CD4-positive, alpha-beta T cell treated with Interleukin-17A for 4 hours (primary cell): Measurements from ENCODE around the gene VAV2.

Source experiments
- DNase-seq: peaks from one replicate; pipeline ENCODE4 v3.0.0-alpha.2; 2020; ENCODE audit warnings: mixed read lengths

The VAV2 gene

DNA sequence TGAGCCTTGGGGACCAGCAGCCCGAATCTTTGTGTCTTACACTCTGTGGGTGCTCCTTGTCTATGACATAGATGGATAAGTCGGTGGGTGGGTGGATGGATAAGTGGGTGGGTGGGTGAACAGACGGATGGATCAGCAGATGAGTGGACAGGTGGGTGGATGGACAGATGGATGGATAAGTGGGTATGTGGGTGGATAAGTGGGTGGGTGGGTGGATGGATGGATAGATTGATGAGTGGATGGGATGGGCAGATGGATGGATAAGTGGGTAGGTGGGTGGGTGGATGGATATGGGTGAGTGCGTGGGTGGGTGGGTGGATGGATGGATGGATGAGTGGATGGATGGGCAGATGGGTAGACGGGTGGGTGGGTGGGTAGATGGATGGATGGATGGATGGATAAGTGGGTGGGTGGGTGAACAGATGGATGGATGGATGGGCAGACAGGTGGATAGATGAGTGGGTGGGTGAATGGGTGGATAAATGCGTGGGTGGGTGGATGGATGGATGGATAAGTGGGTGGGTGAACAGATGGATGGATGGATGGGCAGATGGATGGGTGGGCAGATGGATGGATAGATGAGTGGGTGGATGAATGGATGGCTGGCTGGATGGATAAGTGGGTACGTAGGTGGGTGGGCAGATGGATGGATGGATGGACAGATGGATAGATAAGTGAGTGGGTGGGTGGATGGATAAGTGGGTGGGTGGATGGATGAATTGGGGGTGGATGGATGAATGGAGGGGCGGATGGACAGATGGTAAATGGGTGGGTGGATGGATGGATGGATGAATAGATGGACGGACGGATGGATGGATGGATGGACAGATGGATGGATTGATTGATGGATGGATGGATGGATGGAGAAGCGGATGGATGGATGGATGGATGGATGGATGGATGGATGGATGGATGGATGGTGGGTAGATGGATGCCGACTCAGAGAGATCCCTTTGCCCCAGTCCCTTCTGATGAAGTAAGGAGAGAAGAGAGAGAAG lies 121.2 kb downstream of the VAV2 start:
- no peak for DNase-seq

DNA sequence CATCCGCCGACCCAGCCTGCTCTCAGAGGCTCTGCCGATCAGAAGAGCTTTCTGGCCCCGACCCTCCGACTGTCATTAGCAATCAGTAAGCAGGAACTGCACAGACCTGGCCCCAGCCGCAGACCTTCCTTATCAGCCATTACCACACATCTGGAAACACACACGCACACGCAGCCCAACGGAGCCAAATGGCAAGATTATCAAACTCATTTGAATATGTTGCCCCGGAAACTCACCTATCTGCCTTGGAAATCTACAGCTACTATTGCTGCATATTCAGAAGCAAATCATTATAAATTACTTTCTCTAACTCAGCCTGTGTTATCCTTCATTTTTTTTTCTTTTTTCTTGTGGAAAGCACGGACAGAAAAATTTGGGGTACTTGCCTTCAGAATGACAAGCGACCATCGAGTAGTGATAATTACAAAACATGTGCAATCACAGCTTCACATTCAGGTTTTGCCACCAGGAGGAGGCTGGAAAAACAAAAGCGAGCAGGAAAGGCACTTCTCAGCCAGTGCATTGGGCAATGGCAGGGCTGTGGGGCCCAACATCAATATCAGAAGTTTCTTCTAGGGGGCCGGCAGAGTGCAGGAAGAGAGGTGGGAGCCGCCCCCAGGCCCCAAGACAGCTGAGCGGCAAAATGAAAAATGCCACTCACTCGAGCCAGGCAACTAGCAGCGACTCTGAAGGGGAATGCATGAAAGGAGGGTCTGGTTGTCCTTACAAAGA lies 122.3 kb downstream of the VAV2 start:
- DNase-seq, result peak; percentile 10

DNA sequence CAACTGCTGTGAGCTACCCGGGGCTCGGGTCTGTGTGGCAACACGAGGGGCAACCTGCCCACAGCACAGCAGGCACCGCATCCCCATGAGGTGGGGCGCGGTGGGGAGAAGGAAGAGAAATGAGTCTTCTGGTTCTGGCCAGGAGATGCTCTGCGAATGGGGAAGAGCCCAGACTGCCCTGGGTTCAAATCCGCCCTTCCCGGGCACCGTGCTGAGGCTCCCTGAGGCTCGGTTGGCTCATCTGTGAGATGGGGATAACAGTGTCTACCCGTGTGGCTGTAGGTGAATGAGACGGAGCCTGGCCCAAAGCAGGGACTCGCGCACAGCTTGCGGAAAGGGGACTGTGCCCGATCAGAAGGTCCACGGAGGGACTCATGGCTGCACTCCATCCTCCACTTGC lies 123.9 kb downstream of the VAV2 start:
- no peak for DNase-seq

DNA sequence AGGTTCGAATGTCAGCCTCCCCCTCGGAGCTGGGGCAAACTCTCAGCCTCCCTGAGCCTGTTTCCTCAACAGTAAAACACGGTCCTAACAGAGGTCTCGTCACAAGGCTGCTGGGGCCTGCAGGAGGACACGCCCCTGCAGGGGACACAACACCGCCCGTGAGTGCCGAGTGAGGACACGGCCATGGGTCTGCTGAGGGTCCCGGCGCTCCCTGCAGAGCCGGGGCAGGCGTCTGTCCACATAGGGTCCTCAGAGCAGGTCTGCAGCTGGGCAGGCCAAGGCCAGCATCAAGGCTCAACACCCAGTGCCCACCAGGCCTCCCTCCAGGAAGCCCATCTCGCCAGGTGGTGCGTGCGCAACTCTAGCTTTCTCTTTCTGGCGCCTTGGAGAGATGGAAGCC lies 125.2 kb downstream of the VAV2 start:
- no peak for DNase-seq

DNA sequence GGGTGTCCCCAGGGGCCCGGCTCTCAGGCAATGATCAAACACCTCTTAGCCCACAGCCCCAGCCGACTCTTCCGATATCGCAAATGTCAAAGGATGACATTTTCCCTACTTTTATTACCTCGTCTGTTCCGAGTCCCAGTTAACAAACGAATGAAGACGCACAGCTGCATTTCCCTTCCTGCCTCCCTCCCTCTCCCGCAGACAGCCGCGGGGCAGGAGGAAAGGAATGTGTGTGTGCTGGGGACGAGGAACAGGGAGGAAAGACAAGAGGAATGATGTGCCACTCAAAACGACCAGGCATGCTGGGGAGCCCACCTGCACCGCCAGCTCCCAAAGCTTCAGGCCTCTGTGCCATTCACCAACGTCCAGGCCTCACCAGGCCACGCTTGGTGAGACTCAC lies 128.1 kb downstream of the VAV2 start:
- DNase-seq, result no peak

DNA sequence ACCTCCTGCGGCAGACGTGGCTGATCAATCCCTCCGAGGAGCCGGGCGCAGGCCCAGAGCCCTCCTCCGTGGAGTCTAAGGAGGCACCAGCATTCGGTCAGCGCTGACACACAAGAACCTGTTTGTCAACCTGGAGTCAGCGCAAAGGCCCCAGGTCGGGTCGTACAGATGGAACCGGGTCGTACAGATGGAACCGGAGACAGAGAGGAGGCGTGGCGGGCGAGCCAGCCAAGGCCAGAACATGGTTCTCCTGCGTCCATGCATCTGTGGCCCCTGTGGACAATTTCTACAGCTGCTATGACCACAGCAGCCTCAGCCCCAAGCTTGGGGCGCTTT lies 128.9 kb downstream of the VAV2 start:
- DNase-seq, result no peak

DNA sequence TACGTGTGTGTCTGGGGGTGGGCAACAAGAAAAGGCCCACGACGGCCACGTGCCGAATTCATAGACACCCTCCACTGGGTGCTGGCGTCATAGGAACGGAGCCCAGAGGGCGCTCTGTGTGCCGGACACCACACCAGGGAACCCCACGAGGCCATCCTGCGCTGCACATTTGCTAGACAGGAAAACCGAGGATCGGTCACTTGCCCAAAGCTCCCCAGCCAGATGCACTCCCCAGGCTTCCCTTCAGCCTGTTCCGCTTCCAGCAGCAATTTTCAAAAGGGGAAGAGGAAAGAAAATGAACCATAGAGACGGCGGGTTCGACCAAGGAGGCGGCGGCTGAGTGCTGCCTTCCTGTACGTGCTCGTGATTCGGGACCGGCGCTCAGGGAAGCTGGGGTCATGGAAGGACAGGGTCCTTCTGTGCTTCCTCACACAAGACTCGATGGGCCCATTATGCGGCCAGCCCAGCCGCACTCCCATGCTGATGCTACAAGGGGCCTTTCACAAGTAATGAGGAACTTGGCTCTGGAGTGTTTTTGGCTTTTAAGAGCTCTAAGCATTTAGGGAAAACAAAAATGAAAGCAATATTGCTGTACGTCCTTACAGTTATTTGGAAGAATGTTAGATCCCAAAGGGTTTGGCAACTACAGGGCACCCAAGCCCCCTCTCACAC lies 129.4 kb downstream of the VAV2 start:
- no peak for DNase-seq

DNA sequence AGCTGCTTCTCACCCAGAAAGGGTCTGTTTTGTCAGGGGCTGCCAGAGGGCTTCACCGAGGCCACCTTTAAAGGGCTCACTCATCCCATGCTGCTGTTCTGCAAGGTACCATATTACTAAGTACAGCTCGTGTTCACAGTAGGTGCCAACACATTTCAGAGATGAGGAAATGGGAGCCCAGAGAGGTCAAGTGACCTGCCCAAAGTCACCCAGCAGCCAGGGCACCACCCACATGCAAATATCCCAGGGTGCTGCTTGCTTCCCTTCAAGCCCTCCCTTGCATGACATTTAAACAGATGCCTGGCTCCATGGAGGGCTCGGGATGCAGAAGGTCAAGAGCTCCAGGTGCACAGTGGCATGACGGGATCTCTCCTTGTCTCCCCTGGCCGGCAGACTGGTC lies 130.4 kb downstream of the VAV2 start:
- DNase-seq, result no peak

DNA sequence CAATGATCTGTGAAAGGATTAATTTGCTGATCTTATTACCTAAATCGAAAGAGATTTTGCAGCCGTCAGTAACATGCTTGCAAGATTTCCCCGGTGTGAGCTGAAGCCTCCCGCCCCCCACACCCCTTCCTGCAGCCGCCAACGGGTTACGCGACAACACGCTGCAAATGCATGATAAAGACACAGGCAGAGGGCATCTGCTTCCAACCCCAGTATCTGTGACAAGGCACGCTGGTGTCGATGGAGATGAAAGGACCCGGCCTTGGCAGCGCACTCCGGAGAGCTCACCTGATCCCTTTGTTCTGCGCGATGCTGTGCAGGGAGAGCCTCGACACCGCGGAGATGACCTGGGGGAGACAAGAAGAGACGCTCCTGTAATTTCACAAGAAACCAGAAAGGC lies 131.0 kb downstream of the VAV2 start:
- DNase-seq, result no peak

DNA sequence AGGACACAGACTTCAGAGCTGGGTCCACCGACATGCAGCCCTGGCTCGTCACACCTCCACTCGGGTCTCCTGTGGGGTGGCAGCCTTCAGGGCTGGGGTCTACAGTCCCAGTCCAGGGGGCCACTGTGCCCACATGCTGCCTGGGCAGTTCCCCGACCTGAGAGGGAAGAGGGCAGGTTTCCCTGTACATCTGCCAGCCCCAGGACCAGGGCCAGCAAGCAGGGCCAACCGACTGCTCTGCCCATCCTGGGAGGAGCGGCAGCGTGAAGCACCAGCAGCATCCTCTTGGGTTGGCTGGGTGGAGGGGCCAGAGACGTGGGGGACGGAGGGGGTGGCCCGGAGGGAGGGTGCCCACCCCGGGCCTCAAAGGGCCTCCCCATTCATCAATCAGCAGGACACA lies 133.4 kb downstream of the VAV2 start:
- no peak for DNase-seq

DNA sequence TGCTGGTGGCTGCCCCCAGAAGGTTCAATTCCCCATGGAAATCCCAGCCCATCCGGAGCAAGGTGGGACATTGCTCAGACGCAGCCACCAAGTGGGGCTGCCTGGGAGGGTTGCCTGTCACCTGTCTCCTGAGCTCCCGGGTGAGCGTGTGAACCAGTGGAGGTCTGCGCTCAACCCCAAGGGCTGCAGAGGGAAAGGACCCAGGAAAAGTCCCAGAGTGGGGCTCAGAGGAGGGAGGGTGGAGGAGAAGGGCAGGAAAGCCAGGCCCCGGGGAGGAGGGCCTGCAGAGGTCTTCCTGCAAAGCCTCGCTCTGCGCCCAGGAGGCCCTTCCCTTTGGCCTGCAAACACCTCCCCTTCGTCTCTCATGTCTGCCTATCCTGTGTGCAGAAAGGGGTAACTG lies 134.5 kb downstream of the VAV2 start:
- DNase-seq, result no peak

DNA sequence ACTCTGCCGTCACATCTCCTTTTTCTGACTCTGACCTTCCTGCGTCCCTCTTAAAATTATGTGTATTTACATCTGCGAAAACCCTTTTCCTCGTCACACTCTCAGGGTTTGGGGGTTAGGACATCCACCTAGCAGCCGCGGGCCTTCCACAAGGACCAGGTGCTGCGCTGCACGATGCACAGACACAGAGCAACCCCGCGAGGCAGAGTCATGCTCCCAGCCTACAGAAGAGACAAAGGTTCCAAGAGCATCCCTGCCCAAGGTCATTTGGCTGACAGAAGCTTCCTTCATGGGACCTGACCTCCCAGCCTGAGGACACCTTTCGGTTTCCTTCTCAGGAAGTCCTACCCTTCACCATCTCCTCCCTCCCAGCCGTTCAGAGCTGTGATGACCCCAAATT lies 135.3 kb downstream of the VAV2 start:
- DNase-seq, result no peak

DNA sequence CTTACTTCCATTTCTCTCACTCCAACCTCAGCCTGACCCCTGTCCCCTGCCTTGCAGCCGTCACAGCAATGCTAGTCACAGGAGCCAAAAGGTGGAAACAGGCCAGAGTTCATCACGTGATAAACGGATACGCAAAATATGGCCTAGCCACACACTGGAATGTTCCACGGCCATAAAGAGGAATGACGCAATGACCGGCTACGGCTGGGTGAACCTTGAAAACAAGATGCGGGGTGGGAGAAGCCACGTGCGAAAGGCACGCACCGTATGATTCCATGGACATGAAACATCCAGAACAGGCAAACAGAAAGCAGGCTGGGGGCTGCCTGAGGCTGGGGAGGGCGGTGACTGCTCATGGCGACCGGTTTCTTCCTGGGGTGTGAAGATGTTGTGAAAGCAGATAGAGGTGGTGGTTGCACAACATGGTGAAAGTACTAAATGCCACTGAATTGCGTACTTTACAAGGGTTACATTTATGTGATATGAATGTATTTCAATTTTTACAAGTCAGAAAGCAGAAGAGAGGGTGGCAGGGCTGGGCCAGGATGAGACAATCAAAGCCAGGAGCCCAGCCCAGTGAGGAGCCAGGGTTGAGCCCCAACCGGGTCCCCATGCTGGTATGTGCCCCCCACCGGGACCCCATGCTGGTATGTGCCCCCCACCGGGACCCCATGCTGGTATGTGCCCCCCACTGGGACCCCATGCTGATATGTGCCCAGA lies 136.2 kb downstream of the VAV2 start:
- no peak for DNase-seq

DNA sequence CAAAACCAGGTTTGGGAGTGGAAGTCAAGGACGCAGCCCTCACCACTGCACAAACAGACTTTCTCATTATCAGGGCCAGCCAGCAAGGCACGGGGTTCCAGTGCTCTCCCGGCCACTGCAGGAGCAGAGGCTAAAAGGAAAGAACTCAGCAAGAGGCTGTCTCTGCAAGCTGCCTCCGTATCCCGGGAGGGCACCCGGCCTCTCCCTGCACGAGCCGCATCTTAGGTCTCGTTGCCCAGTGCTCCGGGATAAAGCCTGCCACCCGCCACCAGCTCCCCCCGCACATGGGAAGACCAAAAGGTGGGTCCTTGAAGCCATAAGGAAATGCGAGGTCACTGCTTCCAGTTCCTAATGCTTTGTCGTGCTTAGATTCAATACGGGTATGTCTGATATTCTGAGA lies 136.8 kb downstream of the VAV2 start:
- no peak for DNase-seq

DNA sequence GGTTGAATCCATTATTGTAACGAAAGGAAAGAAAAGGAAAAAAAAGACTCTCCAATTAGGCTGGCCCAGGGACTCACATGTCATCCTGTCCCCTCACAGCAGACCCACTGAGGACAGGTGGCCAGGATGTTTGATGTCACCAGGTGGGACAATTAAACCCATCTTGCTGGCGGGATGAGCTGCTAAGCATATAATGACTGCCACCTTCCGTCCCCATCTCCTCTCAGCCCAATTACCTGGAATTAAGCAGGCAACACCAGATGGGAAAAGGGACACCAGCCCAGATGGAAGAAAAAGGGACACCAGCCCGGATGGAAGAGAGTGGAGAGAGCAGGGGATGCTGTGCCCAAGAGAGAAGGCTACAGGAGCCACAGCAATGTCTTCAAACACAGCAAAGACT lies 137.4 kb downstream of the VAV2 start:
- no peak for DNase-seq

DNA sequence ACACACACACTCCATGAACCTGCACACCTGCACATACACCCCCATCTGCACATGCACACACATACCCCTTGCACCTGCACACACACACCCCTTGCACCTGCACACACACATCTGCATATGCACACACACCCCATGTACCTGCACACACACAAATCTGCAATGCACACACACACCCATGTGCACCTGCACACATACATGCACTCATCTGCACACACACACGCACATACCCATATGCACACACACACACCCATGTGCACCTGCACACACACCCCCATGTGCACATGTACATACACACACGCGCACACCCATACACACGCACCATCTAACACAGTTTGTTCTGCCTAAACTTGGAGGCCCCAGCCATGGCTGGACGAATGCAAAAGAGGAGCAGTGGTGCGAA lies 138.1 kb downstream of the VAV2 start:
- no peak for DNase-seq

DNA sequence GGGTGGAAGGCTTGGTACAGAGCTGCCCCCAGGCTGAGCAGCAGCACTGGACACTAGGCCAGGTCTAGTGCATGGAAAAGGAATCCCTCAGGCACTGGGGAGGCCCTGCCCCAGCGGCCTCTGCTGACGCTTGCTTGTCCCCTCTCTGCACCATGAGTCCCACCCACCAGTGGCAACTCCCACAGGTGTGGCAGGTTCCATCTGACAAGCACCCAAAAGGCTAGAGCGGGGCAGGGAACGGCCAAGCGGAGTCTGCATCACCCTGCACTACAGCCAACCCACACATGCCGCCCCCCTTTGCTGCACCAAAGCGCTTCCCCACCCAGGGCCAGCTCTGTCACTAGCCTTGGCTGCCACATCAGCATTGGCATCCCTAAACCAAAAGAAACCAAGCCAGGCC lies 138.8 kb downstream of the VAV2 start:
- DNase-seq, result no peak

DNA sequence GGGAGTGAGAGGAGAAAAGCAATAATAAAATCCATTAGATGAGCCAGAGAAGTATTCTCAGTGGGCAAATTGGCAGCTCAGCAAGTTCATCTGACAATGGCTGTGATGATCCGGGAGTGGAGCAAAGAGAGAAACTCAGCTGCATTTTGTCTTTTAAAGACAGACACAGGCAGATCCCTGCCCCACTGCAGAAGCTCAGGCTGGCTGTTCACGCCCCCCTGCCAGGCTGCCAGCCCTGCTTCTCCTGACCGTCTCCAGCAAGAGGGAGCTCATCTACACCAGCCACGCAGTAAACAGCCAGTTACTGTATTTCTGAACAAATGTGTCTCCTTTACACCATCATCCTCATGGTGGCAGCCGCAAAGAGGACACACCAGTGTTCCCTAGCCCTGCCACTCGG lies 139.7 kb downstream of the VAV2 start:
- DNase-seq, result no peak

DNA sequence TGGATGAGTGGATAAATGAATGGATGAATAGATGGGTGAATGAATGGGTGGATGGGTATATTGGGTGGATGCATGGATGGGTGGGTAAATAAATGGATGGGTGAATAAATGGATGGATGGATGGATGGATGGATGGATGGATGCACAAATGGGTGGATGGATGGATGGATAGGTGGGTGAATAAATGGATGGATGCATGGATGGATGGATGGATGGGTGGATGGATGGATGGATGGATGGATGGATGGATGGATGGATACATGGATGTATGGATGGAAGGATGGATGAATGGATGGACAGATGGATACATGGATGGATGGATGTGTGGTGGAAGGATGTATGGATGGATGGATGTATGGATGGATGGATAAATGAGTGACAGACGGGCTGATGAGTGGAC lies 140.4 kb downstream of the VAV2 start:
- no peak for DNase-seq

DNA sequence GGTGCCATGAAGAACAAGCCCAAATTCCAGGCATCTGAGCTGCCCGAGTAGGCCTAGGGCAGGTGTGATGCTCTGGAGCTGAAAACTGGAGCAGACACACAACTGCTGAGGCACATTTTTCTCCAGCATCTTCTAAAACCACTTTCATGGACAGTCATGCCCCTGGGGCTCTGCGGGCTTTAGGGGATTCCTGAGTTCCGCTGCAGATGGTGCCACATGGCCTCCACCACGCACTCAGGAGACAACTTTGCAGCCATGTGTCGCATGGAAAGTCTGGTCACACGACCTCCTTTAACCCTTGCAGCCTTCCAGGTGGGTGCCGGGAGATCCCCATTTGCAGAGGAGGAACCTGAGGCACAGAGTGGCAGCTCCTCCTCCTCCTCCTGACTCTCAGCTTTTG lies 141.2 kb downstream of the VAV2 start:
- DNase-seq, result no peak

DNA sequence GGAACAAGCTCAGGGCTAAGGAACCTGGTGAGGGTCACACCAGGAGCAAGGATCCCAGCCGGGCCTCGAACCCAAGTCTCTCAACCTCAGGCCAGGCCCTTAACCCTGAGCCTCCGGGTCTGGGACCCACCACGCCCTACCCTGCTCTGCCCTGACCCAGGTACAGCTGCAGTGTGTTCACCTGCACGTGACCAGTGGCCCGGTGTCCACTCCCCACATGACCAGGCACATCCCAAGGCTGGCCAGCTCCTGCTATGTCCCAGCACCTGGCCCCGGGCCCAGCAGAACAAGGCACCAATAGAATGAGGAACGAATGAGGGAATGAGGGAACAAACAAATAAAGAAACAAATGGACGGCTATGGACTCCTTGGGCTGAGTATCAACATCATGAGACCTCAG lies 142.0 kb downstream of the VAV2 start:
- DNase-seq, result no peak

DNA sequence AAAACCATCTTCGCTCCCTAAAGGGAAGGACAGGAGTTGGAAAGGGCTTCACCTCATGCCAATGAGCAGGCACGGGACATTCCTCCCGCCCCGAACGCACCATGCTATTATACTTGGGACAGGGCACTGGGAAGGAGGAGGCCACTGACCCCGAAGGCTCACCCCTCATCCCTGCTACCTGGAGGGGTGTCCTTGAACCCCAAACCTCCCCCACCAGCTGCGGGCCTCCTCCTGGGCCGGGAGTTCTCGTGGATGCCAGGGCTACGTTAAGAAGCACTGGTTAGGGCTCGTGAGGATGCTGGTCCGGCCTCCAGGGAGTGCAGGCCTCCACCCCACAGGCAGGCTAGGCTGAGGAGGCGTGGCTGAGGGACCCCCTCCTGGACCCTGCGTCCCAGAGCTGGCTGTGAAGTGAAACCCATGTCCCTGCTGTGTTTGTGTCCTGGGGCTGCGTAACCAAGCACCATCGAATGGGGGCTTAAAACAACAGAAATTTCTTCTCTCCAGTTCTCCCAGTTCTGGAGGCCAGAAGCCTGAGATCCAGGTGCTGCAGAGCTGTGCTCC lies 142.9 kb downstream of the VAV2 start:
- no peak for DNase-seq
